Measurements from ENCODE around the gene PPP1R18. TPM values are rescaled to one million over a fixed set of nuclear protein-coding genes. Genes with fewer than 3 reads are reported as not detected.

The PPP1R18 gene
- total and polyA plus RNA-seq, 9 of the 15 experiments (the other 6 are each of a cell fraction or from before 2014, with no cell fraction given), result 12.0 to 99.2 (median 42.6) TPM

DNA sequence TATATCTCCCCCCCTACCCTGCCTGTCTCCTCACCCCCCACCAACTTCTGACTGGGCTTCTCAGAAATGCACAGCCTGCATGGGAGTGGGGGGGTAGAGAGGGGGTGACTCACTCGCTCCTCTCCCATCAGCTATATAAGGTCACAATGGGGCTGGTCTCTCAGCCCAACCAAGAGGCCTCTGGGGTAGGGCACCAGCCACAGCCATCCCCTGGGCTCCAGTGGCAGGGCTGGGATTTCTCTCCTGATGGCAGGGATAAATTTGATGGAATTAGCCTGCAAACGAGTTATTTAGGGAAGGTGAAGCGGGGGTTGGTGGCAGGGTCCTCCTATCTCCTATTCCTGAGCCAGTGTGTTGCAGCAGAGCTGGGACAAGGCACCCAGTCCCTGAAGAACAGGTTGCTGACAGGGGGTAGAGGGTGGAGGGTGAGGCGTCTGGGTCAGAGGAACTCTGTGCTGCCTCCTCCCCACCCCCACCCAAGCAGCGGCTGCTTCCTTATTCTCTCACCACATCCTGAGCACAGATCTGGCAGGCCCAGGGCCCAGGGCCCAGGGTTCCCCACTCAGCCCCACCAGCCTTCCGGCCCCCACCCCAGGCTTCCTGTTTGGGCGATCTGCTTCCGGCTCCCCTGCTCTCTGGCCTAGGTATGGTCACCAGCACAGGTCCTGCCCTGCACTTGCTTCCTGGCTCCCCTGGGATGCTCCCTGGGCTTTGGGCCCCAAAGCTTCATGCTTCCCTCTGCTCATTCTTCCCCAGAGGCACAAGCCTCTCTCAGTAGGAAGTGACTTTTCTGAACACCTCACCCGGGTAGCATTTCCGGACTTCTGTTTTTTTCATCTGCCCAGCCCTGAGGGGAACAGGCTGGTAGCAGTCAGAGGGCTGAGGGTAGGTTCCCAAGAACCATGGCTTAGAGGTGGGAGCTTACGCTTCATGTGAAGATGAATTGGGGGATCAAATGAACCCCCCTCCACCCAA, 4.0 kb downstream of the PPP1R18 start (continued):
- TF ChIP-seq ZNF445 (CRISPR knock-in tag; IDR thresholded peaks at IDR 0.05; ENCODE audit: low read depth) (no peak), WHSC1 (IDR thresholded peaks at IDR 0.05; ENCODE audit: low read length) (no peak), ZNF3 (CRISPR knock-in tag; IDR thresholded peaks at IDR 0.05) (no peak), E2F6 (IDR thresholded peaks at IDR 0.05; ENCODE audit: borderline replicate concordance in 1 of 2, extremely low read depth in 1 of 2, insufficient read depth in 1 of 2, insufficient read length in 1 of 2, low read depth in 1 of 2, low read length in 1 of 2, poor library complexity in 1 of 2, severe bottlenecking in 1 of 2) (no peak), COPS2 (conservative IDR thresholded peaks at IDR 0.05) (no peak), HMBOX1 (IDR thresholded peaks at IDR 0.05) (no peak), PML (IDR thresholded peaks at IDR 0.05; ENCODE audit: low read length) (peak; percentile 67; the same call in 1 of the 2 replicates), ETV1 (tag; conservative IDR thresholded peaks at IDR 0.05; ENCODE audit: low read depth) (peak; percentile 100), CREBBP (IDR thresholded peaks at IDR 0.05; ENCODE audit: low read depth, low read length) (no peak), ZNF232 (CRISPR knock-in tag; IDR thresholded peaks at IDR 0.05) (0 out of 2 replicates have a peak, but pooled peaks have one; percentile 59), RBM34 (IDR thresholded peaks at IDR 0.05; ENCODE audit: borderline replicate concordance, insufficient read depth, low read length) (no peak), ZNF551 (CRISPR knock-in tag; IDR thresholded peaks at IDR 0.05) (no peak), NONO (IDR thresholded peaks at IDR 0.05; ENCODE audit: low read depth in 2 of 2, low read length in 1 of 2) (no peak), ZNF695 (CRISPR knock-in tag; IDR thresholded peaks at IDR 0.05) (no peak), ARID3B (CRISPR knock-in tag; IDR thresholded peaks at IDR 0.05; ENCODE audit: borderline replicate concordance) (no peak)
- TF ChIP-seq, protein P1, sequence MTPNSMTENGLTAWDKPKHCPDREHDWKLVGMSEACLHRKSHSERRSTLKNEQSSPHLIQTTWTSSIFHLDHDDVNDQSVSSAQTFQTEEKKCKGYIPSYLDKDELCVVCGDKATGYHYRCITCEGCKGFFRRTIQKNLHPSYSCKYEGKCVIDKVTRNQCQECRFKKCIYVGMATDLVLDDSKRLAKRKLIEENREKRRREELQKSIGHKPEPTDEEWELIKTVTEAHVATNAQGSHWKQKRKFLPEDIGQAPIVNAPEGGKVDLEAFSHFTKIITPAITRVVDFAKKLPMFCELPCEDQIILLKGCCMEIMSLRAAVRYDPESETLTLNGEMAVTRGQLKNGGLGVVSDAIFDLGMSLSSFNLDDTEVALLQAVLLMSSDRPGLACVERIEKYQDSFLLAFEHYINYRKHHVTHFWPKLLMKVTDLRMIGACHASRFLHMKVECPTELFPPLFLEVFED (CRISPR knock-in tag; conservative IDR thresholded peaks at IDR 0.05), result no peak
- TF ChIP-seq, protein P2, sequence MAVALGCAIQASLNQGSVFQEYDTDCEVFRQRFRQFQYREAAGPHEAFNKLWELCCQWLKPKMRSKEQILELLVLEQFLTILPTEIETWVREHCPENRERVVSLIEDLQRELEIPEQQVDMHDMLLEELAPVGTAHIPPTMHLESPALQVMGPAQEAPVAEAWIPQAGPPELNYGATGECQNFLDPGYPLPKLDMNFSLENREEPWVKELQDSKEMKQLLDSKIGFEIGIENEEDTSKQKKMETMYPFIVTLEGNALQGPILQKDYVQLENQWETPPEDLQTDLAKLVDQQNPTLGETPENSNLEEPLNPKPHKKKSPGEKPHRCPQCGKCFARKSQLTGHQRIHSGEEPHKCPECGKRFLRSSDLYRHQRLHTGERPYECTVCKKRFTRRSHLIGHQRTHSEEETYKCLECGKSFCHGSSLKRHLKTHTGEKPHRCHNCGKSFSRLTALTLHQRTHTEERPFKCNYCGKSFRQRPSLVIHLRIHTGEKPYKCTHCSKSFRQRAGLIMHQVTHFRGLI (CRISPR knock-in tag; IDR thresholded peaks at IDR 0.05), result peak; percentile 94; the same call in 1 of the 2 replicates
- TF ChIP-seq, protein P3, sequence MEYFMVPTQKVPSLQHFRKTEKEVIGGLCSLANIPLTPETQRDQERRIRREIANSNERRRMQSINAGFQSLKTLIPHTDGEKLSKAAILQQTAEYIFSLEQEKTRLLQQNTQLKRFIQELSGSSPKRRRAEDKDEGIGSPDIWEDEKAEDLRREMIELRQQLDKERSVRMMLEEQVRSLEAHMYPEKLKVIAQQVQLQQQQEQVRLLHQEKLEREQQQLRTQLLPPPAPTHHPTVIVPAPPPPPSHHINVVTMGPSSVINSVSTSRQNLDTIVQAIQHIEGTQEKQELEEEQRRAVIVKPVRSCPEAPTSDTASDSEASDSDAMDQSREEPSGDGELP (CRISPR knock-in tag; IDR thresholded peaks at IDR 0.05; ENCODE audit: borderline replicate concordance), result peak; percentile 54; the same call in 1 of the 2 replicates
